HepG2 (cell line): Measurements from ENCODE around the gene COG5. TPM values are rescaled to one million over a fixed set of nuclear protein-coding genes. Genes with fewer than 3 reads are reported as not detected.

Source experiments
- ATAC-seq: fragments of 200-7000 bp; cut with Tn5 transposase; 3 replicates; pipeline ENCODE4 v1.9.1; 2020; ENCODE audit warnings: mild to moderate bottlenecking, moderate library complexity
- BruUV-seq: library from RNA; stranded (reverse); fragments of 400-500 nt; replicated peaks from 2 replicates; lab custom pipeline; 2021; lab: Mats Ljungman, UMichigan
- CTCF ChIA-PET: fragments of 300-600 bp; formaldehyde crosslinking; extraction: SDS; loops from one replicate; lab custom pipeline; 2021; ENCODE audit warnings: low total read pairs, inconsistent platforms, low intra/inter-chr PET ratio; lab: Yijun Ruan, JAX
- POLR2A ChIA-PET: fragments of 350-600 bp; sonication (Branson Sonifier 250); formaldehyde crosslinking; loops from one replicate; lab custom pipeline; 2020; ENCODE audit warnings: antibody characterized with exemption, inconsistent platforms; lab: Yijun Ruan, JAX
- DNase-seq: peaks from one replicate; pipeline ENCODE4 v3.0.0-alpha.2; 2015; ENCODE audit warnings: low spot score
- FAIRE-seq: peaks from 3 replicates; lab custom pipeline; 2011; peaks lifted over from hg19 to GRCh38; lab: Jason Lieb, UNC
- H2AFZ ChIP-seq: one replicate; pipeline ENCODE4 v1.6.1; 2011; ENCODE audit warnings: low read length, inconsistent platforms
- H3K27ac ChIP-seq: fragments of 300-600 bp; 3 replicates; pipeline ENCODE4 v1.8.0; 2011; ENCODE audit warnings: mixed run types, mild to moderate bottlenecking, mixed read lengths, low read length, inconsistent platforms; ENCODE audit not compliant: insufficient read depth; ENCODE audit errors: extremely low read length
- H3K27me3 ChIP-seq, 2 experiments: fragments of 200-600 bp in 1 of 2; 2 replicates in 1 of 2; 3 replicates in 1 of 2; pipeline versions ENCODE4 v1.6.0 to v1.8.0; 2011; ENCODE audit warnings: low read length in 2 of 2, mild to moderate bottlenecking in 2 of 2, moderate library complexity in 2 of 2, inconsistent platforms in 1 of 2; ENCODE audit not compliant: insufficient read depth in 2 of 2, control insufficient read depth in 1 of 2
- H3K36me3 ChIP-seq, 2 experiments: fragments of 200-600 bp in 1 of 2; replicated peaks in 1 of 2; 2 replicates in 1 of 2; 3 replicates in 1 of 2; pipeline versions ENCODE4 v1.5.1 to v1.8.0; 2011; ENCODE audit warnings: low read length in 2 of 2, inconsistent platforms in 1 of 2; ENCODE audit not compliant: insufficient read depth in 2 of 2, control insufficient read depth in 1 of 2
- H3K4me1 ChIP-seq: 2 replicates; pipeline ENCODE4 v1.5.1; 2012; ENCODE audit warnings: low read length, inconsistent platforms; ENCODE audit not compliant: insufficient read depth
- H3K4me2 ChIP-seq: 2 replicates; pipeline ENCODE4 v1.6.0; 2011; ENCODE audit warnings: low read depth, low read length, inconsistent platforms
- H3K4me3 ChIP-seq, 3 experiments: fragments of 200-600 bp in 1 of 3; sonication (generic), shearing (Covaris generic) in 1 of 3; replicated peaks in 1 of 3; 2 replicates each; pipeline ENCODE4 v1.5.1; 2011 to 2016; ENCODE audit warnings: low read length in 3 of 3, inconsistent platforms in 2 of 3, low read depth in 2 of 3, mild to moderate bottlenecking in 2 of 3, control low read depth in 1 of 3, mixed read lengths in 1 of 3; ENCODE audit not compliant: insufficient read depth in 1 of 3
- H3K79me2 ChIP-seq: one replicate; pipeline ENCODE4 v1.6.1; 2011; ENCODE audit warnings: low read length, inconsistent platforms; ENCODE audit not compliant: insufficient read depth
- H3K9ac ChIP-seq: 2 replicates; pipeline ENCODE4 v1.6.0; 2011; ENCODE audit warnings: mild to moderate bottlenecking, low read depth, low read length, inconsistent platforms; ENCODE audit not compliant: insufficient read depth
- H3K9me3 ChIP-seq: 2 replicates; pipeline ENCODE4 v1.5.1; 2012; ENCODE audit warnings: mild to moderate bottlenecking, low read length
- H4K20me1 ChIP-seq: 2 replicates; pipeline ENCODE4 v1.6.0; 2011; ENCODE audit warnings: inconsistent platforms, mild to moderate bottlenecking, low read length, moderate library complexity; ENCODE audit not compliant: insufficient read depth
- FOXA3 ChIP-seq: IDR thresholded peaks from 2 replicates; pipeline ENCODE4 v1.6.1; 2016; ENCODE audit warnings: missing genetic modification reagents, missing compliant biosample characterization
- HOXA7 ChIP-seq: sonication (generic); formaldehyde crosslinking; IDR thresholded peaks from 2 replicates; pipeline ENCODE4 v1.8.1; 2022; ENCODE audit warnings: mild to moderate bottlenecking, missing genetic modification reagents, moderate library complexity
- KLF16 ChIP-seq, 2 experiments: sonication (generic) in 1 of 2; formaldehyde crosslinking in 1 of 2; IDR thresholded peaks; 2 replicates each; pipeline versions ENCODE4 v1.6.1 to v1.8.0; 2016 to 2023; ENCODE audit warnings: missing genetic modification reagents in 2 of 2, missing compliant biosample characterization in 1 of 2
- MATR3 ChIP-seq: sonication (generic); formaldehyde crosslinking; IDR thresholded peaks from 2 replicates; pipeline ENCODE4 v1.4.0; 2020; ENCODE audit warnings: missing genetic modification reagents
- PATZ1 ChIP-seq: sonication (generic); formaldehyde crosslinking; IDR thresholded peaks from 2 replicates; pipeline ENCODE4 v1.4.0; 2020; ENCODE audit warnings: missing genetic modification reagents
- RFX5 ChIP-seq: IDR thresholded peaks from 2 replicates; pipeline ENCODE4 v1.6.1; 2011; ENCODE audit warnings: low read depth, low read length, improper control_type of control experiment
- SMARCE1 ChIP-seq: fragments of 450-650 bp; IDR thresholded peaks from 2 replicates; pipeline ENCODE4 v1.6.1; 2017; ENCODE audit warnings: borderline replicate concordance
- ZBTB25 ChIP-seq: IDR thresholded peaks from 2 replicates; pipeline ENCODE4 v1.6.1; 2018; ENCODE audit warnings: missing genetic modification reagents
- ZBTB42 ChIP-seq: sonication (generic); formaldehyde crosslinking; IDR thresholded peaks from 2 replicates; pipeline ENCODE4 v1.5.0; 2020; ENCODE audit warnings: mild to moderate bottlenecking, missing genetic modification reagents
- ZFP36 ChIP-seq: fragments of 150-350 bp; IDR thresholded peaks from 2 replicates; pipeline ENCODE4 v1.6.1; 2018; ENCODE audit warnings: borderline replicate concordance, low read length, low read depth; ENCODE audit not compliant: partially characterized antibody
- ZNF572 ChIP-seq: sonication (generic); formaldehyde crosslinking; IDR thresholded peaks from 2 replicates; pipeline ENCODE4 v1.5.1; 2020; ENCODE audit warnings: mild to moderate bottlenecking, missing genetic modification reagents
- ZXDC ChIP-seq: sonication (generic); formaldehyde crosslinking; IDR thresholded peaks from 2 replicates; pipeline ENCODE4 v1.5.0; 2020; ENCODE audit warnings: mild to moderate bottlenecking, missing genetic modification reagents
- WGBS: methylation state at CpG from one replicate; pipeline ENCODE4 v1.1.6; 2017; ENCODE audit warnings: low lambda C conversion rate; 5-methylcytosine and 5-hydroxymethylcytosine counted together
- in situ Hi-C: cut with HindIII; loops from 2 replicates; pipeline ENCODE4 v1.10.0; 2017; ENCODE audit warnings: low pct_unique_long_range_greater_than_20kb; ENCODE audit not compliant: extremely low pct_ligation_motif_present
- intact Hi-C: fragments of 100-400 bp; cut with micrococcal nuclease; formaldehyde crosslinking; loops from one replicate; pipeline ENCODE4 v1.10.0; 2022; ENCODE audit not compliant: unreplicated experiment
- polyA plus RNA-seq, 8 experiments: library from polyadenylated mRNA; depleted of rRNA in 3 of 8; stranded (reverse) in 7 of 8; unstranded in 1 of 8; fragments of >200 nt; fragmentation: Illumina TruSeq in 4 of 8; extraction: Trizol in 4 of 8; gene quantifications; 2 replicates each; pipeline versions ENCODE4 v1.2.1 to v1.2.3, GENCODE V29; 2011 to 2016; ENCODE audit warnings: low read depth in 4 of 8, missing spikeins in 1 of 8, mixed read lengths in 1 of 8; ENCODE audit not compliant: insufficient read depth in 1 of 8
- total RNA-seq, 5 experiments: library from RNA; depleted of rRNA; stranded (reverse); fragments of >200 nt; fragmentation: Illumina TruSeq; extraction: Trizol; gene quantifications; 2 replicates each; pipeline ENCODE4 v1.2.3, GENCODE V29; 2016; ENCODE audit warnings: low read depth in 1 of 5

Gene COG5
- total and polyA plus RNA-seq, 2 of the 13 experiments (the other 11 are each of a cell fraction or from before 2014, with no cell fraction given) = 20.4 to 31.3 TPM

GRCh38 chr7:107405559-107405958, 158.2 kb downstream of the COG5 start:
- Histone ChIP-seq H3K79me2 (no peaks in the 10 kb centered on the region), H3K27me3 (no peaks in the 10 kb centered on the region), H3K27ac (no peak overlapping the region), H3K4me2 (no peak overlapping the region), H3K4me3 (no peak overlapping the region), H3K4me1 (no peaks in the 10 kb centered on the region), H4K20me1 (no peaks in the 10 kb centered on the region), H3K9ac (no peak overlapping the region), H3K36me3 (peaks cover 0 to 18% of the 10 kb centered on the region in 2 experiments; a peak in 2 of 5 replicates), H2AFZ (no peak overlapping the region), H3K9me3 (no peaks in the 10 kb centered on the region)
- ChIA-PET POLR2A (no interaction called here), CTCF (no interaction called here)
- TF ChIP-seq ZBTB25 (CRISPR knock-in tag) (no peak), ZFP36 (no peak), ZBTB42 (CRISPR knock-in tag) (no peak)
- DNase-seq = no peak
- no peak for ATAC-seq
- intact Hi-C loops = no loop called here
- no TSS peak for BruUV-seq
- in situ Hi-C loops = no loop called here
- FAIRE-seq = no peak

GRCh38 chr7:107404740-107405537, 158.8 kb downstream of the COG5 start:
- Histone ChIP-seq H3K36me3 (peaks cover 0 to 13% of the 10 kb centered on the region in 2 experiments; a peak in 2 of 5 replicates), H3K27me3 (no peaks in the 10 kb centered on the region), H3K9ac (no peak overlapping the region), H3K4me2 (no peak overlapping the region), H4K20me1 (no peaks in the 10 kb centered on the region), H3K27ac (no peak overlapping the region), H3K9me3 (no peaks in the 10 kb centered on the region), H3K4me1 (no peaks in the 10 kb centered on the region), H3K79me2 (no peaks in the 10 kb centered on the region), H2AFZ (no peak overlapping the region), H3K4me3 (no peak overlapping the region)
- WGBS = 88% methylated on average over 4 of the region's 4 CpGs
- BruUV-seq = no TSS peak
- ATAC-seq = no peak
- POLR2A ChIA-PET = no interaction called here
- no peak for DNase-seq
- in situ Hi-C loops (no loop called here), intact Hi-C loops (no loop called here)
- no peak for FAIRE-seq
- CTCF ChIA-PET = no interaction called here
- TF ChIP-seq HOXA7 (no peak), FOXA3 (CRISPR knock-in tag) (no peak), MATR3 (CRISPR knock-in tag) (no peak), KLF16 (CRISPR knock-in tag; IDR thresholded peaks at IDR 0.05) (no peak), PATZ1 (CRISPR knock-in tag) (no peak), ZNF572 (CRISPR knock-in tag) (no peak), RFX5 (no peak), ZXDC (CRISPR knock-in tag) (no peak), SMARCE1 (no peak)
